ENCODE data around the gene TAS2R41.

- TF ChIP-seq POLR2AphosphoS5 (IDR thresholded peaks at IDR 0.05; ENCODE audit: borderline replicate concordance, low read depth, low read length) (no peak), EZH2 (IDR thresholded peaks at IDR 0.05) (no peak)
Measured at GRCh38 chr7:143459359-143459758, 18.3 kb upstream of the TAS2R41 start.
